MM.1S (cell line): ENCODE results near the gene EFCAB6.

Experiments used
- DNase-seq: peaks from one replicate; pipeline ENCODE4 v3.0.0-alpha.2; 2015
- H2AFZ ChIP-seq: fragments of 300-600 bp; sonication (generic); 2 replicates; pipeline ENCODE4 v1.6.0; 2016; ENCODE audit warnings: antibody characterized with exemption, low read length
- H3F3A ChIP-seq: fragments of 300-600 bp; sonication (generic); 2 replicates; pipeline ENCODE4 v1.6.1; 2016; ENCODE audit warnings: mild to moderate bottlenecking, antibody characterized with exemption, low read length, moderate library complexity, mixed read lengths; ENCODE audit not compliant: insufficient read depth
- H3K27ac ChIP-seq: fragments of 300-600 bp; sonication (generic); 2 replicates; pipeline ENCODE4 v1.5.1; 2016; ENCODE audit warnings: mild to moderate bottlenecking, low read length
- H3K27me3 ChIP-seq: fragments of 300-600 bp; sonication (generic); replicated peaks from 2 replicates; pipeline ENCODE4 v1.6.0; 2016; ENCODE audit warnings: low read length; ENCODE audit not compliant: insufficient read depth
- H3K36me3 ChIP-seq: fragments of 300-600 bp; sonication (generic); replicated peaks from 2 replicates; pipeline ENCODE4 v1.6.1; 2016; ENCODE audit warnings: mild to moderate bottlenecking, low read length, mixed read lengths; ENCODE audit not compliant: insufficient read depth
- H3K4me1 ChIP-seq: fragments of 300-600 bp; sonication (generic); 2 replicates; pipeline ENCODE4 v1.6.1; 2016; ENCODE audit warnings: low read length, mixed read lengths
- H3K4me2 ChIP-seq: fragments of 300-600 bp; sonication (generic); 2 replicates; pipeline ENCODE4 v1.6.0; 2016; ENCODE audit warnings: low read depth, low read length
- H3K4me3 ChIP-seq: fragments of 300-600 bp; sonication (generic); 2 replicates; pipeline ENCODE4 v1.5.1; 2016; ENCODE audit warnings: low read length, mixed read lengths
- H3K79me2 ChIP-seq: fragments of 300-600 bp; sonication (generic); 2 replicates; pipeline ENCODE4 v1.6.1; 2016; ENCODE audit warnings: mixed run types, low read length, mixed read lengths
- H3K9ac ChIP-seq: fragments of 300-600 bp; sonication (generic); 2 replicates; pipeline ENCODE4 v1.6.1; 2016; ENCODE audit warnings: low read length, mixed read lengths
- H3K9me2 ChIP-seq: fragments of 300-600 bp; sonication (generic); replicated peaks from 2 replicates; pipeline ENCODE4 v1.6.1; 2016; ENCODE audit warnings: mild to moderate bottlenecking, low read length, mixed read lengths; ENCODE audit not compliant: insufficient read depth
- H3K9me3 ChIP-seq: fragments of 300-600 bp; sonication (generic); replicated peaks from 2 replicates; pipeline ENCODE4 v1.6.1; 2016; ENCODE audit warnings: mild to moderate bottlenecking, low read length, mixed read lengths; ENCODE audit not compliant: insufficient read depth
- H4K20me1 ChIP-seq: fragments of 300-600 bp; sonication (generic); 2 replicates; pipeline ENCODE4 v1.6.1; 2016; ENCODE audit warnings: mild to moderate bottlenecking, low read length, moderate library complexity, mixed read lengths; ENCODE audit not compliant: insufficient read depth
- CTCF ChIP-seq: fragments of 300-600 bp; sonication (generic); IDR thresholded peaks from 2 replicates; pipeline ENCODE4 v1.5.1; 2016; ENCODE audit warnings: antibody characterized with exemption, low read length, mixed read lengths
- EZH2 ChIP-seq: fragments of 300-600 bp; sonication (generic); optimal IDR thresholded peaks from 2 replicates; pipeline ENCODE3; 2017; ENCODE audit warnings: low read depth, mild to moderate bottlenecking, antibody characterized with exemption, low read length, mixed read lengths
- EZH2phosphoT487 ChIP-seq: fragments of 300-600 bp; sonication (generic); IDR thresholded peaks from 2 replicates; pipeline ENCODE4 v1.6.1; 2018; ENCODE audit warnings: antibody characterized with exemption, low read length

EFCAB6 gene

DNA sequence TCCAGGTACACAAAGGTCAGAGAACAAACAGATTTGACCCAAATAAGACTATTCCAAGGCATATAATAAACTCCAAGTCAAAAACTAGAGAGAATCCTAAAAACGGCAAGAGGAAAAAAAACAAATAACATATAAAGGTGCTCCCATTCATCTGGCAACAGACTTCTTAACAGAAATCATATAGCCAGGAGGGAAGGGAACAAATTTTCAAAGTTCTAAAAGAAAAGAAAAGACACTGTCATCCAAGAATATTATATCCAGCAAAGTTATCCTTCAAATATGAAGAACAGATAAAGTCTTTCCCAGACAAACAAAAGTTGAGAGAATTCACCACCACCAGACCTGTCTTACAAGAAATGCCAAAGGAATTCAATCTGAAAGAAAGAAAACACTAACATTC lies 11.1 kb downstream of the EFCAB6 start:
- no peak overlapping the region for H2AFZ ChIP-seq
- H4K20me1 ChIP-seq, result no peaks in the 10 kb centered on the region
- H3K9ac ChIP-seq, result no peak overlapping the region
- H3K27ac ChIP-seq, result no peak overlapping the region
- H3K9me2 ChIP-seq, result no peaks in the 10 kb centered on the region
- H3K79me2 ChIP-seq, result no peaks in the 10 kb centered on the region
- H3K36me3 ChIP-seq, result no peaks in the 10 kb centered on the region
- no peaks in the 10 kb centered on the region for H3K9me3 ChIP-seq
- H3K4me2 ChIP-seq, result no peak overlapping the region
- DNase-seq, result no peak
- H3K4me1 ChIP-seq, result no peaks in the 10 kb centered on the region
- TF ChIP-seq EZH2phosphoT487 (no peak), EZH2 (no peak), CTCF (no peak)
- no peak overlapping the region for H3K4me3 ChIP-seq
- no peaks in the 10 kb centered on the region for H3K27me3 ChIP-seq
- no peaks in the 10 kb centered on the region for H3F3A ChIP-seq

- no peak overlapping the region for H3K4me2 ChIP-seq
- no peaks in the 10 kb centered on the region for H3K4me1 ChIP-seq
- no peaks in the 10 kb centered on the region for H4K20me1 ChIP-seq
- H3F3A ChIP-seq, result no peaks in the 10 kb centered on the region
- H3K79me2 ChIP-seq, result no peaks in the 10 kb centered on the region
- no peak overlapping the region for H3K9ac ChIP-seq
- no peak overlapping the region for H3K4me3 ChIP-seq
- no peak for TF ChIP-seq CTCF
- no peak for TF ChIP-seq EZH2phosphoT487
- no peak for TF ChIP-seq EZH2
- H3K9me2 ChIP-seq, result no peaks in the 10 kb centered on the region
- no peaks in the 10 kb centered on the region for H3K9me3 ChIP-seq
- no peak overlapping the region for H3K27ac ChIP-seq
- H3K27me3 ChIP-seq, result no peaks in the 10 kb centered on the region
- DNase-seq, result no peak
- no peak overlapping the region for H2AFZ ChIP-seq
- no peaks in the 10 kb centered on the region for H3K36me3 ChIP-seq
Observed at GRCh38 chr22:43798492-43798891, 13.6 kb downstream of the EFCAB6 start.

GRCh38 chr22:43796567-43796966 lies 15.5 kb downstream of the EFCAB6 start:
- H3K9me2 ChIP-seq, result no peaks in the 10 kb centered on the region
- H3K9ac ChIP-seq, result no peak overlapping the region
- TF ChIP-seq EZH2phosphoT487 (no peak), EZH2 (no peak), CTCF (peak; percentile 29)
- no peak overlapping the region for H3K4me3 ChIP-seq
- H3K27me3 ChIP-seq, result no peaks in the 10 kb centered on the region
- no peak overlapping the region for H3K27ac ChIP-seq
- H3K36me3 ChIP-seq, result no peaks in the 10 kb centered on the region
- no peaks in the 10 kb centered on the region for H3K79me2 ChIP-seq
- H2AFZ ChIP-seq, result no peak overlapping the region
- no peak for DNase-seq
- H3F3A ChIP-seq, result no peaks in the 10 kb centered on the region
- no peaks in the 10 kb centered on the region for H3K4me1 ChIP-seq
- no peaks in the 10 kb centered on the region for H4K20me1 ChIP-seq
- no peak overlapping the region for H3K4me2 ChIP-seq
- H3K9me3 ChIP-seq, result no peaks in the 10 kb centered on the region
